ENCODE measurements around the gene PRSS56. TPM values are rescaled to one million over a fixed set of nuclear protein-coding genes. Genes with fewer than 3 reads are reported as not detected.

The PRSS56 gene
- total and polyA plus RNA-seq, 2 of the 13 experiments (the other 11 are each of a cell fraction or from before 2014, with no cell fraction given): not detected

- TF ChIP-seq HNRNPLL (IDR thresholded peaks at IDR 0.05; ENCODE audit: low read depth, low read length, poor library complexity, severe bottlenecking): peak; percentile 84
- TF ChIP-seq GATAD2A (CRISPR knock-in tag; IDR thresholded peaks at IDR 0.05): peak; percentile 80
- peak; percentile 63; the same call in 1 of the 2 replicates for TF ChIP-seq CEBPG (CRISPR knock-in tag; IDR thresholded peaks at IDR 0.05)
- peak; percentile 76 for TF ChIP-seq ZNF143 (CRISPR knock-in tag; IDR thresholded peaks at IDR 0.05)
- no peak for TF ChIP-seq MTA3 (CRISPR knock-in tag; IDR thresholded peaks at IDR 0.05)
- 0 out of 2 replicates have a peak, but pooled peaks have one; percentile 73 for TF ChIP-seq CC2D1A (CRISPR knock-in tag; IDR thresholded peaks at IDR 0.05)
- TF ChIP-seq ZSCAN12 (CRISPR knock-in tag; IDR thresholded peaks at IDR 0.05): peak; percentile 96
- TF ChIP-seq MIER2 (CRISPR knock-in tag; IDR thresholded peaks at IDR 0.05): peak; percentile 83
- TF ChIP-seq ERF (CRISPR knock-in tag; IDR thresholded peaks at IDR 0.05): peak; percentile 100
- TF ChIP-seq, protein P1, sequence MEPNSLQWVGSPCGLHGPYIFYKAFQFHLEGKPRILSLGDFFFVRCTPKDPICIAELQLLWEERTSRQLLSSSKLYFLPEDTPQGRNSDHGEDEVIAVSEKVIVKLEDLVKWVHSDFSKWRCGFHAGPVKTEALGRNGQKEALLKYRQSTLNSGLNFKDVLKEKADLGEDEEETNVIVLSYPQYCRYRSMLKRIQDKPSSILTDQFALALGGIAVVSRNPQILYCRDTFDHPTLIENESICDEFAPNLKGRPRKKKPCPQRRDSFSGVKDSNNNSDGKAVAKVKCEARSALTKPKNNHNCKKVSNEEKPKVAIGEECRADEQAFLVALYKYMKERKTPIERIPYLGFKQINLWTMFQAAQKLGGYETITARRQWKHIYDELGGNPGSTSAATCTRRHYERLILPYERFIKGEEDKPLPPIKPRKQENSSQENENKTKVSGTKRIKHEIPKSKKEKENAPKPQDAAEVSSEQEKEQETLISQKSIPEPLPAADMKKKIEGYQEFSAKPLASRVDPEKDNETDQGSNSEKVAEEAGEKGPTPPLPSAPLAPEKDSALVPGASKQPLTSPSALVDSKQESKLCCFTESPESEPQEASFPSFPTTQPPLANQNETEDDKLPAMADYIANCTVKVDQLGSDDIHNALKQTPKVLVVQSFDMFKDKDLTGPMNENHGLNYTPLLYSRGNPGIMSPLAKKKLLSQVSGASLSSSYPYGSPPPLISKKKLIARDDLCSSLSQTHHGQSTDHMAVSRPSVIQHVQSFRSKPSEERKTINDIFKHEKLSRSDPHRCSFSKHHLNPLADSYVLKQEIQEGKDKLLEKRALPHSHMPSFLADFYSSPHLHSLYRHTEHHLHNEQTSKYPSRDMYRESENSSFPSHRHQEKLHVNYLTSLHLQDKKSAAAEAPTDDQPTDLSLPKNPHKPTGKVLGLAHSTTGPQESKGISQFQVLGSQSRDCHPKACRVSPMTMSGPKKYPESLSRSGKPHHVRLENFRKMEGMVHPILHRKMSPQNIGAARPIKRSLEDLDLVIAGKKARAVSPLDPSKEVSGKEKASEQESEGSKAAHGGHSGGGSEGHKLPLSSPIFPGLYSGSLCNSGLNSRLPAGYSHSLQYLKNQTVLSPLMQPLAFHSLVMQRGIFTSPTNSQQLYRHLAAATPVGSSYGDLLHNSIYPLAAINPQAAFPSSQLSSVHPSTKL (CRISPR knock-in tag; IDR thresholded peaks at IDR 0.05): peak; percentile 87
- TF ChIP-seq, protein P2, sequence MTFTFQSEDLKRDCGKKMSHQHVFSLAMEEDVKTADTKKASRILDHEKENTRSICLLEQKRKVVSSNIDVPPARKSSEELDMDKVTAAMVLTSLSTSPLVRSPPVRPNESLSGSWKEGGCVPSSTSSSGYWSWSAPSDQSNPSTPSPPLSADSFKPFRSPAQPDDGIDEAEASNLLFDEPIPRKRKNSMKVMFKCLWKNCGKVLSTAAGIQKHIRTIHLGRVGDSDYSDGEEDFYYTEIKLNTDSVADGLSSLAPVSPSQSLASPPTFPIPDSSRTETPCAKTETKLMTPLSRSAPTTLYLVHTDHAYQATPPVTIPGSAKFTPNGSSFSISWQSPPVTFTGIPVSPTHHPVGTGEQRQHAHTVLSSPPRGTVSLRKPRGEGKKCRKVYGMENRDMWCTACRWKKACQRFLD (CRISPR knock-in tag; IDR thresholded peaks at IDR 0.05; ENCODE audit: borderline replicate concordance): peak; percentile 96
- TF ChIP-seq ZBTB26 (CRISPR knock-in tag; IDR thresholded peaks at IDR 0.05; ENCODE audit: borderline replicate concordance): peak; percentile 86; the same call in 1 of the 2 replicates
- peak; percentile 88 for TF ChIP-seq AKAP8 (CRISPR knock-in tag; IDR thresholded peaks at IDR 0.05)
- peak; percentile 93; the same call in 1 of the 2 replicates for TF ChIP-seq ZBTB44 (CRISPR knock-in tag; IDR thresholded peaks at IDR 0.05)
- peak; percentile 91 for TF ChIP-seq IRF1 (CRISPR knock-in tag; IDR thresholded peaks at IDR 0.05; ENCODE audit: low read depth)
- peak; percentile 99 for TF ChIP-seq BRD4 (CRISPR knock-in tag; IDR thresholded peaks at IDR 0.05)
- TF ChIP-seq ZNF24 (IDR thresholded peaks at IDR 0.05): peak; percentile 64; the same call in 1 of the 2 replicates
- TF ChIP-seq ZEB1 (IDR thresholded peaks at IDR 0.05; ENCODE audit: insufficient replicate concordance, low read depth): peak; percentile 86
- TF ChIP-seq, protein P3, sequence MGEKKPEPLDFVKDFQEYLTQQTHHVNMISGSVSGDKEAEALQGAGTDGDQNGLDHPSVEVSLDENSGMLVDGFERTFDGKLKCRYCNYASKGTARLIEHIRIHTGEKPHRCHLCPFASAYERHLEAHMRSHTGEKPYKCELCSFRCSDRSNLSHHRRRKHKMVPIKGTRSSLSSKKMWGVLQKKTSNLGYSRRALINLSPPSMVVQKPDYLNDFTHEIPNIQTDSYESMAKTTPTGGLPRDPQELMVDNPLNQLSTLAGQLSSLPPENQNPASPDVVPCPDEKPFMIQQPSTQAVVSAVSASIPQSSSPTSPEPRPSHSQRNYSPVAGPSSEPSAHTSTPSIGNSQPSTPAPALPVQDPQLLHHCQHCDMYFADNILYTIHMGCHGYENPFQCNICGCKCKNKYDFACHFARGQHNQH (CRISPR knock-in tag; IDR thresholded peaks at IDR 0.05): peak; percentile 100
These were observed 30.4 kb downstream of the PRSS56 start, which contains the start of the genes EIF4E2 and TIGD1 (continued) for GRCh38 chr2:232550354-232551249.

Measured in HepG2 (cell line).